GM12872 (cell line): ENCODE results near the gene HES4.

Source experiments
- TF ChIP-seq, protein P1 (sequence below): IDR thresholded peaks from 3 replicates; pipeline ENCODE4 v1.5.1; 2011; ENCODE audit warnings: low read depth, mild to moderate bottlenecking, low read length, moderate library complexity; ENCODE audit not compliant: insufficient read depth

The HES4 gene

DNA sequence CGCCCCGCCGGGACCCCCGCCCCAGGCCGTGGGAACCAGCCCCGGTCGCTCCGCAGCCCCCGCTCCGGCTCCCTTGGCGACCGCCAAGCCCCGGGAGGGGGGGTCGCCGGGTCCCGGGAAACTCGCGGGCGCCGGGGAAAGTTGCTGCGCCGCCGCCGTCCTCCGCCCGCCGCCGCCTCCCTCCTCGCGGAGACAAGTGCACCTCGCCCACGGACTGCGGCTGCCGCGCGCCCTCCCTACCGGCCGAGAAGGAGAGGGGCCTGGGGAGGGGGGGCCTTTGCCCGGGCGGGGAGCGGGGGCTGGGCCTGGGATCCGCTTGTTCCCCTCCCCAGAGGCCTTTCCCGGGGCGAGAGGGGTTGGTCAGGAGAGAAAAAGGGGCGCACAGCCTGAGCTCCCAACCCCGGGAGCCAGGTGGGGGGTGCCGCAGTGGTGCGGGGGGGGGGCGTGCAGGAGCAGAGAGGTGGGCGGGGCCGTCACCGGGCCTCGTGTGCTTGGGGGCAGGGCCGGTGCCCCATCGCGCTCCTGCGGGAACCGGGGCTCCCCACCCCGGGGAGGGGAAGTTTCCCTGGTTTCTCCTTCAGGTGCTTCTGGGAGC, 20.6 kb upstream of the HES4 start:
- TF ChIP-seq, protein P1, sequence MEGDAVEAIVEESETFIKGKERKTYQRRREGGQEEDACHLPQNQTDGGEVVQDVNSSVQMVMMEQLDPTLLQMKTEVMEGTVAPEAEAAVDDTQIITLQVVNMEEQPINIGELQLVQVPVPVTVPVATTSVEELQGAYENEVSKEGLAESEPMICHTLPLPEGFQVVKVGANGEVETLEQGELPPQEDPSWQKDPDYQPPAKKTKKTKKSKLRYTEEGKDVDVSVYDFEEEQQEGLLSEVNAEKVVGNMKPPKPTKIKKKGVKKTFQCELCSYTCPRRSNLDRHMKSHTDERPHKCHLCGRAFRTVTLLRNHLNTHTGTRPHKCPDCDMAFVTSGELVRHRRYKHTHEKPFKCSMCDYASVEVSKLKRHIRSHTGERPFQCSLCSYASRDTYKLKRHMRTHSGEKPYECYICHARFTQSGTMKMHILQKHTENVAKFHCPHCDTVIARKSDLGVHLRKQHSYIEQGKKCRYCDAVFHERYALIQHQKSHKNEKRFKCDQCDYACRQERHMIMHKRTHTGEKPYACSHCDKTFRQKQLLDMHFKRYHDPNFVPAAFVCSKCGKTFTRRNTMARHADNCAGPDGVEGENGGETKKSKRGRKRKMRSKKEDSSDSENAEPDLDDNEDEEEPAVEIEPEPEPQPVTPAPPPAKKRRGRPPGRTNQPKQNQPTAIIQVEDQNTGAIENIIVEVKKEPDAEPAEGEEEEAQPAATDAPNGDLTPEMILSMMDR: no peak

DNA sequence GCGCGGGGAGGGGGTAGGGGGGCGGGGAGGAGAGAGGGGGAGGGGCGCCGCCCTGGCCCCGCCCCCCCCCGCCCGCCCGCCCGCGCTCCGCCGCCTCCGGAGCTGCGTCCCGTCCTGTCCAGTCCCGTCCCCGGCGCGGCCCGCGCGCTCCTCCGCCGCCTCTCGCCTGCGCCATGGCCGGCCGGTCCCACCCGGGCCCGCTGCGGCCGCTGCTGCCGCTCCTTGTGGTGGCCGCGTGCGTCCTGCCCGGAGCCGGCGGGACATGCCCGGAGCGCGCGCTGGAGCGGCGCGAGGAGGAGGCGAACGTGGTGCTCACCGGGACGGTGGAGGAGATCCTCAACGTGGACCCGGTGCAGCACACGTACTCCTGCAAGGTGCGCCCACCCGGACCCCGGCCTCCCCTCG, 20.1 kb upstream of the HES4 start, which contains the start of gene AGRN:
Gene AGRN (plus strand): TSS at position 121 of the 405 bp plus-strand sequence. CDS start 53 bp downstream, at position 174.
- TF ChIP-seq, protein P1: no peak

DNA sequence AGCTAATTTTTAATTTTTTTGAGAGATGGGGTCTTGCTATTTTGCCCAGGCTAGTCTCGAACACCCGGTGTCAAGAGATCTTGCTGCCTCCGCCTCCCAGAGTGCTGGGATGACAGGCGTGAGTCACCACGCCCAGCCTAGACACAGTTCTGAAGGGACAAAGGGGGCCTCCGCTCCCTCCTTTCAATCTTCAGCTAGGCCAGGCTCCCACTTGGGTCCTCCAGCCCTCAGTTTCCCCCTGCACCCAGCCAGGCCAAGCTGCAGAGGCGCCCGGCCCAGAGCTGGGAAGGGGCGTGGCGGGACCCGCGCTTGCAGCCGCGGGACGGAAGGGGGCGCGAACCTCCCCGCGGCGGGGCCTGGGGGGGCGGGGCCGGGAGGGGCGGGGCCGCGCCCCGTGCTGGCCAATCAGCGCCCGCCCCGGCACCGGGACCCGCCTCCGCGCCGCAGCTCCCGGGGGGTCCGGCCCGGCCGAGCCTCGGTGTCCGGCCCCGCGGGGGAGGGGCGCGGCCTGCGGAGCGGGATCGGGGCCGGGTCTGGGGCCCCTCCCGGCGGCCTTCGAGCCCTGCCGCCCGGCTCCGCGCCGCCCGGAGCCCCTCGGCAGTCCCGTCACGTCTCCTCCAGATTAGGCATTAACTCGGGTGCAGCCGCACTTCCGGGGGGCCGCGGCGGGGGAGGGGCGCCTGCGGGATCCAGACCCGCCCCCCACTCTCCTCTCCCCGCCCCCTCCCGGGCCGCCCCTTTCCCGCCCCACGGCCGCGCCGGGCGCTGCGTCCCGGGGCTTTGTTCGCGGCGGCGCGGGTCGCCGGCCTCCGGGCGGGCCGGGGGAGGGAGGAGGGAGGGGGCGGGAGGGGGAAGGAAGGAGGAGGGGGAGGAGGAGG, 19.5 kb upstream of the HES4 start:
- TF ChIP-seq, protein P1: peak; percentile 55

DNA sequence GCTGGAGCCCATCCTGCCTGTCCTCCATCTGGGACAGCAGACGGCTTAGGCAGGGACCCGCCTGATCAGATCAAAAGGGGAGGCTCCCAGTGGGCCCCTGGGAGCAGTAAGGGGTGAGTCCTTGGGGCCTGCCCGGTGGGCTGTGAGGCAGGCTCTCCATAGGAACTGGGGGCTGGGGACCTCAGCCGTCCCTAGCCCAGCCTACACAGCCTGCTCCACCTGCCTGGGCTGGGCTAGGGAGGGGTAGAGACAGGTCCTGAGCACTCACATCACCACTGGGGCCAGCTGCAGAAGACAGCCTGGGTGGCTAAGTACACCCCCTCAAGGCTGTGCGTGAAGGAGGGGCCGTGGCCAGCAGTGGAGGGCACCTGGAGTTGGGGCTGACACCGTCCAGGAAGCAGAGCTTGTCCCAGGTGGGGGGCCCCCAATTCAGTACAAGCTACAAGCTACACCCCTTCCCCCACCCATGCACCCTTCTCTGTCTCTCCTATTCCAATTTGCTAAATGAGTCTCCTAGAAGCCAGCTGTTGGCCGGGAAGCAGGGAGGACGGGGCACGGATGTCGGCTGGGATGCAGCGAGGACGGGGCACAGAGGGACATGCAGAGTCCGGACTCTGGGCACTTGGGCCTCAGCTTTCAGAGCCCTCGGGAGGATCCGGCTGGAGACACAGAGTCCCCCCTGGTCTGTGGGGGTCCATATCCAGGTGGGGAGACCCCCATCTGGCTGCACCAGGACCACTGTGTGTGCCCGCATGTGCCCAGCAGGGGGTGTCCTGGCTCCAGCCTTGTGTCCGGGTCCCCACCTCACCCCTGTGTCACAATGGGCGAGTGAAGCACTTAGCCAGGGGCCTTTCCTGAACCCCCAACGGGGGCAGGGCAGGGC, 15.1 kb upstream of the HES4 start:
- TF ChIP-seq, protein P1: peak; percentile 60; the same call in 2 of the 3 replicates

DNA sequence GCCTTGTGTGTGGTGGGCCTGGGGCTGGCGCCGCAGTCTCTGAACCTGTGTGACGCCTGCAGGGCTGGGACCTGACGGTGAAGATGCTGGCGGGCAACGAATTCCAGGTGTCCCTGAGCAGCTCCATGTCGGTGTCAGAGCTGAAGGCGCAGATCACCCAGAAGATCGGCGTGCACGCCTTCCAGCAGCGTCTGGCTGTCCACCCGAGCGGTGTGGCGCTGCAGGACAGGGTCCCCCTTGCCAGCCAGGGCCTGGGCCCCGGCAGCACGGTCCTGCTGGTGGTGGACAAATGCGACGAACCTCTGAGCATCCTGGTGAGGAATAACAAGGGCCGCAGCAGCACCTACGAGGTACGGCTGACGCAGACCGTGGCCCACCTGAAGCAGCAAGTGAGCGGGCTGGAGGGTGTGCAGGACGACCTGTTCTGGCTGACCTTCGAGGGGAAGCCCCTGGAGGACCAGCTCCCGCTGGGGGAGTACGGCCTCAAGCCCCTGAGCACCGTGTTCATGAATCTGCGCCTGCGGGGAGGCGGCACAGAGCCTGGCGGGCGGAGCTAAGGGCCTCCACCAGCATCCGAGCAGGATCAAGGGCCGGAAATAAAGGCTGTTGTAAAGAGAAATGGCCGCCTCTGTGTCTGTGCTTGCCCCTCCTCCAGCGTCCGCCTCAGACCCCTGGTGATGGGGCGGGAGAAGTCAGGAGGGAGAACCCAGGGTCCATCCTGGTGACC, 14.2 kb upstream of the HES4 start:
- TF ChIP-seq, protein P1: no peak

DNA sequence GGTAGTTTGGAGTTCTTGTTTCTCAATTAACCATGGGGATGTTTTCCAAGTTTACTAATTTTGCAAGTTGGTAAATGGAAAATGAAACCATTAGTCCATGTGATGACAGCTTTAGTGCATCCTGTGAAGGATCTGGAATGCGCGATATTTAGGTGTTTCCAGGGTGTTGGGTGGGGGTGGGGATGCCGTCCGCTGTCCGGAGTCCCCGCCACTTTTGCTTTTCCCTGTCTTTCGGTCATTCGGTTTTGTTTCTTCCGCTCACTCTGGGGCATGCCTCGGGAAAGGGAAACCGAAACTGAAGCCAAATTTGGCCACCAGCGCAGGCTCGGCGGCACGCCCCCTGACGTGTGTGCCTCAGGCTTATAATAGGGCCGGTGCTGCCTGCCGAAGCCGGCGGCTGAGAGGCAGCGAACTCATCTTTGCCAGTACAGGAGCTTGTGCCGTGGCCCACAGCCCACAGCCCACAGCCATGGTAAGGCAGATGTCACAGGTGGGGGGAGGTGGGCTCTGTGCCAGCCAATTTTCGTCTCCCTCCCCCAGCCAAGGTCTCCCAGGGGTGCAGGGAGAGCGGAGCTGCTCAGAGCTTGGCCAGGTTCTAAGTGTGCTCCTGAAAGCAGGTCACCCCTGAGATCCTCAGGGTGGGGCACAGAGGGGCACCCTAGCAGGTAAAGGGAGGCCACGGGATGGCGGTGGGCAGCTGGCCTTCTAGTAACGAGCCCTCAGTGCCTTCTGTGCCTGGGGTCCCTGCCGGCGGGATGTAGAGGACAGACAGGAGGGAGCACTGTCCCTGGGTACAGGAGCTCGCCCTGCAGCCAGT, 13.4 kb upstream of the HES4 start, which contains the start of gene ISG15:
Gene ISG15 (plus strand): TSS at position 393 of the 817 bp plus-strand sequence. CDS start 77 bp downstream, at position 470.
- TF ChIP-seq, protein P1: no peak
